ENCODE measurements around the gene SCN3A.

The SCN3A gene

GRCh38 chr2:165044505-165045303, 159.1 kb downstream of the SCN3A start:
- no peak for DNase-seq
